GM19324 (cell line): ENCODE measurements around the gene GPR22.

Experiments
- ATAC-seq: cut with Tn5 transposase; IDR thresholded peaks from one replicate; pipeline ENCODE4 v1.9.1; 2021; ENCODE audit warnings: mild to moderate bottlenecking, moderate library complexity; ENCODE audit not compliant: unreplicated experiment, low FRiP score

GPR22 gene

DNA sequence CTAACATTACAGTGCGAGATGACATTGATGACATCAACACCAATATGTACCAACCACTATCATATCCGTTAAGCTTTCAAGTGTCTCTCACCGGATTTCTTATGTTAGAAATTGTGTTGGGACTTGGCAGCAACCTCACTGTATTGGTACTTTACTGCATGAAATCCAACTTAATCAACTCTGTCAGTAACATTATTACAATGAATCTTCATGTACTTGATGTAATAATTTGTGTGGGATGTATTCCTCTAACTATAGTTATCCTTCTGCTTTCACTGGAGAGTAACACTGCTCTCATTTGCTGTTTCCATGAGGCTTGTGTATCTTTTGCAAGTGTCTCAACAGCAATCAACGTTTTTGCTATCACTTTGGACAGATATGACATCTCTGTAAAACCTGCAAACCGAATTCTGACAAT lies 4.3 kb downstream of the GPR22 start:
- ATAC-seq, result no peak

DNA sequence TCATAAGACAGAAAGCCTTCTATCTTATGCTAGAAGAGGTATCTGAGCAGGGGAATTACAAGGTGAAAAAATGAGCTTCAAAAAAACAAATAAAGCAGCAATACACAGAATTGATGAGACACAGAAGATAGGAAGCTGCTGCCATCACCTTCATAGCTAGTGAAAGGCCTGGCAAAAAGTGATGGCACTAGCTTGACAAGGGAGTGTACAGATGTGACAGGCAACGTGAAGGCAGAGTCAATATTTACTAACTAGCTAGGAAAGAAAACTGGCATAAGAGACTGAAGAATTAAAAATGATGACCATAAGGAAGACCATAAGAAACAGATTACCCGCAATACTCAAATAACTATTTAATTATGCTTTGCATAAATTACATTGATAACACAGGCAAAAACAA lies 9.4 kb downstream of the GPR22 start:
- no peak for ATAC-seq

DNA sequence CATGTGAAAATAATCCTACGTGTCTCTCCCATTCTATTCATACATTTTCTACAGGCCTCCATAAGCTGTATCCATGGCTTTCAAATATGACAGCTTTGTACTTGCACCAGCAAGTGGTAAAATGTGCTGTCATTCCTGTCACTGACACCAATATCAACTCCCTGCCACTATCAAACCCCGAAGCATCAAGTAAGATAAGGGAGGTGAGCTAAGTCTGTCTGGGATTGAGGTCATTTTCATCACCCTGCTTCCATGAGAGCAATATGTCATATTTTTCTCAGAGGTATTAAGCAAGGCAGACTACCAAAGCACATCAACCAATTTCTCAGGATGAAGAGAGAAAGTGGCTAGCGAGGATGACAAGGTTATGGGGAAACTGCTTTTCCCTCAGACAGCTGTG lies 11.1 kb downstream of the GPR22 start:
- no peak for ATAC-seq

DNA sequence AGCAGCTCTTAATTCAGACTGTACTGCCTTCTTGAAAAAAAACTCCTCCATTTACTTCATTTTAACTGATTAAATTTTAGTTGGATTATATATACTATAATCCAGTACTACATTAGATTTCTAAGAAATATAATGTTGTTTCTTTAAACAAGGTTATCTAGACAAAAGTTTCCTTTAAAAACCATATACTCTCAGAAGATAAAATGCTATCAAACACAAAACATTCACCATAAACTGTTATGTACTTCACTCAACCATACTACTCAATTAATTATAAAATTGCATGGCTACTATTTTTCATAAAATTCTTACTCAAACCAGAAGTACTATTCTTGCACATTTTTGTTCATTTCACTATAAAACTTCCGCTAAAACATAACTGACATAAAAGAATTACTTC lies 12.7 kb downstream of the GPR22 start:
- no peak for ATAC-seq

DNA sequence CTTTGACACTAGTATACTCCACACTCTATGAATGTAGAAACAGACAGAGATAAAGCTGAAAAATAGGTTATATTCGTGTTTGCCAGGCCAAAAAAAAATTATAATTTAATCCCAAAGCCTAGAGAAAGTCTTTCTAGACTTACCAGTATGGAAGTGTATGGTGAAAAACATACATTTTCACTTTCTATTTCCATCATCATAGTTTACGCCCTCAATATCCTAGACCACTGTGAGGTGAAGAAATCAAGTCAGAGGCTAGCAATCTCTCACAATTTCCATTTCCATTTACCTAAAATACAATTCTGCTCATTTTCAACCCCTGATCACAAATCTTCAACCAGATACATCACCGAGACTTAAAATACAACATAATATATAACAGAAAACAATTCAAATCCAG lies 16.2 kb downstream of the GPR22 start:
- ATAC-seq, result no peak

DNA sequence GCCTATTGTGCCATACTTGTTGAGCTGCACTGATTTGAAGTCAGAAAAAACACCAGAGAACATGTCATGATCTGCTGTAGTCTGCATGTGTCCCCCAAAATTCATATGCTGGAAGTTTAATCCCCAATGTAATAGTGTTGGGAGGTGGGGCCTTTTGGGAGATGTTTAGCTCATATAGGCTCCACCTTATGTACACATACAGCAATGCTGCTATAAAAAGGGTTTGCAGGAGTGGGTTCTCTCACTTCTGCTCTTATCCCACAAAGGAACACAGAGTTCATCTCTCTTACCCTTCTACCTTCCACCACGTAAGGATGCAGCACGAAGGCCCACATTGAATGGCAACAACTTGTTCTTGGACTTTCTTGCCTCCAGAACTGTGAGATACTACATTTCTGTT lies 23.0 kb downstream of the GPR22 start:
- ATAC-seq, result no peak

DNA sequence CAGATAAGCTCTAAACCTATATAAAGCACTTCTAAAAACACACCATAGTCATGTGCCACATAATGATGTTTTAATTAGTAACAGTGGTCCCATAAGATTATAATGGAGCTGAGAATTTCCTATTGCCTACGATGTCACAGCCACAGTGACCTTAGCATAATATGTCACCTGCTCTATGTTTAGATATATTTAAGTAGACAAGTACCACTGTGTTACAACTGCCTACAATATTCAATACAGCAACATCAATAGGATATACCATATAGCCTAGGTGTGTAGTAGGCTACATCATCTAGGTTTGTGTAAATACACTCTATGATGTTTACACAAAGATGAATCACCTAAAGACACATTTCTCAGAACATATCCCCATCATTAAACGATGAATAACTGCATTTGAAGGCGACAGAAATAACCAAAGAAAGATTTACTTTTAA lies 24.5 kb downstream of the GPR22 start:
- no peak for ATAC-seq

DNA sequence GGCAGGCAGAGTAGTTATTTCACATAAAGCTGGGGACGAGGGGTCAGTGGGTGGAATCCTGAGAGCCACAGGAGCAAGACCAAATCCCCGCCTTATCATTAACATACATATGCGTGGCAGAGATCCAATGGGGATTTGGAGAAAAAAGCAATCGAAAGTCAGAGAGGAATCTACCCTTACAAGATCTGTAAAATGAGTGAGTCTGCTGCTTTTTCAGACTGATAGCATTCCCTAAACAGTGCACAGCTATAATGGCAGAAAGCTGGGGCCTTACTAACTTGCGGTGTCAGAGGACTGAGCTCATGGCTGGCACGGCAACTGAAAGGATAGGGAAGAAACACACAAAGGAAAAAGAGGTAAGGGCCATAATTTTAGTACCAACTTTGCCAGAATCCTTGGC lies 25.0 kb downstream of the GPR22 start:
- no peak for ATAC-seq

DNA sequence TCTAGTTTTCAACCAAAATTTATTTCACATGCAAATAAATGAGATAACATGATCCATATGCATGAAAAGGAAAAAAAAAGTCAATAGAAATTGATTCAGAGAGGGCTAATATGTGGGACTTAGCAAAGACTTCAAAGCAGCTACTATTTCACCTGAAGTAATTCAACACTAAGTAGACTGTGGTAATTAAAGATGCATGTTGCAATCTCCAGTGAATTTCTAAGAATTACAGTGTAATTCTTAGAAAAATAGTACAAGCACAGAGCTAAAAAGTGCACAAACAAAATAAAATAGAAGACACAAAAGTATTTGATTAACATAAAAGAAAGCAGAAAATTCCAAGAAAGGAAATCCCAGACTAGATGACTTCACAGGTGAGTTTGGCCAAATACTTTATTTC lies 25.7 kb downstream of the GPR22 start:
- ATAC-seq, result no peak

DNA sequence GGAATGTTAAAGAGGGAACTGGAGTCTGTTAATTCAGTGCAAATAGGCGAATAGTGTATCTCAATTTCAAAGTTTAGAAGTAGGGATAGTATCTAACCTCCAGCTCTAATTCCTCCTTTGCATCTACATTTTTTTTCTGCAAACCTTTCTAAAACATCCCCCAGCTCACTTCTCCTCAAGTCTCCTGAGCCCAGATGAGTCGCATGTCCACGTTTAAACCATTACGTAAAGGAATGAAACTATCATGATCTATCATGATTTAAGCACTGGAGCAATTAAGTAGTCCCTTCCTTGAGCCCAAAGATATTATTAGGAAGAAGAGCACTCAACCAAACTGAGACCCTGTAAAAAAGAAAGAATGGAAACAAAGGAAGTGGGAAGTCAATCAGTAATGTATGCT lies 29.9 kb downstream of the GPR22 start:
- no peak for ATAC-seq

DNA sequence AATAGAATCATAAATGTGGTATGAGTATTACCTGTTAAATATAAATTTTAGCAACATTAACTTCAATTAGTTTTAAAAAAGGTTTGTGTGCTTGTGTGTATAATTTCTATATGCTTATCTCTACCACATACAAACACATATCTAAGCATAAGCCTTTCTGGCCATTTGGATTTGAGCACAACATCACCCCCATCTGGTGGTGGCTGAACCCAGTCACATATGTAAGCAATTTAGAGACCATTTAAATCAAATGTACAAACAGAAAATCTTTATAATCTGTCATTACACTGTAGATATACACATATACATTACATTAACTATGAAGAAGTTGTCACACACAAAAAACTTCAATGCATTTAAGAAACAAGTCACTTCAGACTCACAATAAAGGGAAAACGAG lies 31.7 kb downstream of the GPR22 start:
- ATAC-seq, result no peak

DNA sequence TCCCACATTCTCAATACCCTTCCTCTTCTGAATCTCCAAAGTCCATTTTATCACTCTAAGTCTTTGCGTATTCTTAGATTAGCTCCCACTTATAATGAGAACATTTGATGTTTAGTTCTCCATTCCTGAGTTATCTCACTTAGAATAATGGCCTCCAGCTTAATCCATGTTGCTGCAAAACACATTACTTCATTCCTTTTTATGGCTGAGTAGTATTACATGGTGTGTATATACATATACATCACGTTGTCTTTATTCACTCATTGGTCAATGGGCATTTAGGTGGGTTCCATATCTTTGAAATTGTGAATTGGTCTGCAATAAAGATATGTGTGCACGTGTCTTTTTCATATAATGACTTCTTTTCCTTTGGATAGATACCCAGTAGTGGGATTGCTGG lies 32.3 kb downstream of the GPR22 start:
- no peak for ATAC-seq

DNA sequence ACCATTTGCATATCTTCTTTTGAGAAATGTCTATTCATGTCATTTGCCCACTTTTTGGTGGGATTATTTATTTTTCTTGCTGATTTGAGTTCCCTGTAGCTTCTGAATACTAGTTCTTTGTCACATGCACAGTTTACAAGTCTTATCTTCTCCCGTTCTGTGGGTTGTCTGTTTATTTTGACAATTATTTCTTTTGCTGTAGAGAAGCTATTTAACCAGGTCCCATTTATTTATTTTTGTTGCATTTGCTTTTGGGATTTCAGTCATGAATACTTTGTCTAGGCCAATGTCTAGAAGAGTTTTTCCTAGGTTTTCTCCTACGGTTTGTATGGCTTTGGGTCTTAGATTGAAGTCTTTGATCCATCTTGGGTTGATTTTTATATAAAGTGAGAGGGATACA lies 32.9 kb downstream of the GPR22 start:
- ATAC-seq, result no peak

DNA sequence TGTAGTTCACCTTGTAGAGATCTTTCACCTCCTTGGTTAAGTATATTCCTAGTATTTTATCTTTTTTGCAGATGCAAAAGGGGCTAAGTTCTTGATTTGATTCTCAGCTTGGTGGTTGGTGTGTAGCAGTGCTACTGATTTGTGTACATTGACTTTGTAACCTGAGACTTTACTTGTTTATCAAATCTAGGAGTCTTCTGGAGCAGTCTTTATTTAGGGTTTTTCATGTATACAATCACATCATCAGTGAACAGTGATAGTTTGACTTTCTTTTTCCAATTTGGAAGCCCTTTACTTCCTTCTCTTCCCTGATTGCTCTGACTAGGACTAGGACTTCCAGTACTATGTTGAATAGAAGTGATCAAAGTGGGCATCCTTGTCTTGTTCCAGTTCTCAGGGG lies 33.8 kb downstream of the GPR22 start:
- no peak for ATAC-seq

DNA sequence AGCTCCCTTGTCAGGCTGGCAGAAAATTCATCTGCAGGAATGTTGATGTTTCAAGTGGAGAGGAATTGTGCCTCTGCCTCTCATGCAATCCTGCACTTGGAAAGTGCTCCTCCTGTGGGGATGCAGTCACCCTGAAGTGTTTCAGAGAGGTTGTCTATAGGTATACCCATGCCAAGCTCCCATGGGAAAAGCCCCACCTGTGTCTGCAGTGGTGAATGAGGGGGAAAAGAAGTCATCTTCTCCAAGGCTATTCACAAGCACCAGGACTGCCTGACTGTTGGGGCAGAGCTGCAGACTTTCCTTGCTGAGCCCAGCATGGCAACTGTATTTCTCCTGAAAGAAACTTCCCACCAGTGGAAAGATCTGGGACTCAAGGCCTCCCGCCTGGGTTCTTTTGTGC lies 35.5 kb downstream of the GPR22 start:
- ATAC-seq, result no peak

DNA sequence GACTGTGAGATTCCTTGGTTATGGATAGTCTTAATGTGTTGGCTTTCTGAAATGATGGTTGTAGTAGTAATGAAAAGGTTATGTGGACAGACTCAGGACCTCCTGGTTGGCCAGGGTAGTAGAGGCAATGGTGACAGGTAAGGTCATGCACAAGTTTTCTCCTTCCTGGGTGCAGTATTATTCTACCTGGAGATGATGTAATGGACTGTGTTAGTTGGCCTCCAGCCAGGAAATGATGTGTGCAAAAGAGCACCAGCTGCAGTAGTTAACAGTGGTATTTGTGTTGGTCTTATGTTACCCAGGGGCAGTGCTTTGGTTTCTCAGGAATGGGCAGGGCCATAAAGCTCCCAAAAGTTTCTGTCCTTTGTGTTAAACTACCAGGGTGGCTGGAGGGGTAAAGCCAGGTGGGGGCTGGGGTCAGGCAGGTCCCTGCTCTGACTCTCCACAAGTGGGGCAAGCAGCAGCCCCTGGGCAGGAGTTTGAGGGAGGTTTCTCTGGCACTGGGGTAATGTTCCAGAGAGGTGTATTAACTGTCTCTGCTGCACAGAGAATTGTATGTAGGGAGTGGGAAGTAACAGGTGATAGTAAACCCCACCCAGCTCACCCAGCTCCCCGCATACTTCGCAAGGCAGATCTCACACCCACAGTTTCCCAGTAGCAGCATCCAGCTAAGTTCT lies 36.3 kb downstream of the GPR22 start:
- ATAC-seq, result no peak

DNA sequence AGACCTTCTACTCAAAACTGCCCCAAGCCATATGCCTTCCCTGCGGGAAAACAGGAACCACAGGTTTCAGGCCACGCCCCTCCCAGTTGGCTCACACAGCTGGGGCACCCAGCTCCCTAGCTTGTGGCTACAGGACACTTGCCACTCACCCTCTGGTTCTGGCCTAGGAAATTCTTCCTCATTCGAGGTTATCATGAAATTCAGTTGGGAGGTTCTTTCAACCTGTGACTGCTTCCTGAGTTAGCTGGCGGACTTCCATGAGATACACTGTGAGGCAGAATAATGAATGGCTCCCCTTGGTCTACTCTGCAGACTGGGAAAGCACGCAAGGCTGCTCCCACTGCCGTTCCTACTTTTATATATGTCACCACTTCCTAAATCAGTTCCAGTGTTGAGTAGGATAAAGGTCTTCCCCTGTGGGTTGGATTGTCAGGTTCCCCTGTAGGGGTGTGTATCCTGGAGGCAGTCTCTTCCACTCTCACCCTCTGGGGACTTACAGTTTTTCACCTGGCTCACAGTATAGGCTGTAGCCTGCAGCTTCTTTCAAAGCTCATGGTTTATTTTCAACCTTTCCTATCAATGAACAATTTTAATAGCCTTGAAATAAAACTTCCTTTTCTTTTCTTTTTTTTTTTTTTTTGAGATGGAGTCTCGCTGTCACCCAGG lies 37.0 kb downstream of the GPR22 start:
- ATAC-seq, result no peak
